ENCODE data around the gene SYT3. TPM values are rescaled to one million over a fixed set of nuclear protein-coding genes. Genes with fewer than 3 reads are reported as not detected.

Gene SYT3
- total and polyA plus RNA-seq, 4 donors, result not detected

GRCh38 chr19:50602089-50602422 is 37.6 kb downstream of the SYT3 start:
- Histone ChIP-seq H3K9me3 (ENCODE audit: control insufficient read depth in 4 of 4, low read length in 3 of 4) (peaks cover 0 to 4% (median 0%) of the 10 kb centered on the region in 4 donors), H3K27ac (ENCODE audit: low read depth in 1 of 2, low read length in 2 of 2) (no peak overlapping the region), H3K9ac (ENCODE audit: low read depth in 1 of 2, low read length in 2 of 2) (no peak overlapping the region), H3K4me3 (ENCODE audit: low read depth in 1 of 3, low read length in 3 of 3) (no peak overlapping the region), H3K4me1 (ENCODE audit: control insufficient read depth in 4 of 4, insufficient read depth in 4 of 4, low read length in 3 of 4) (no peaks in the 10 kb centered on the region), H3K36me3 (ENCODE audit: control insufficient read depth in 4 of 4, insufficient read depth in 3 of 4, low read depth in 1 of 4, low read length in 3 of 4) (no peaks in the 10 kb centered on the region), H3K27me3 (ENCODE audit: control insufficient read depth in 4 of 4, insufficient read depth in 4 of 4, low read length in 3 of 4) (peaks cover 0 to 5% (median 2%) of the 10 kb centered on the region in 4 donors)
- TF ChIP-seq EGR1 (IDR thresholded peaks at IDR 0.05; ENCODE audit: low read depth in 2 of 2) (no peak), HNF4G (IDR thresholded peaks at IDR 0.05) (no peak), JUND (IDR thresholded peaks at IDR 0.05) (no peak), ATF3 (IDR thresholded peaks at IDR 0.05) (no peak), RXRA (IDR thresholded peaks at IDR 0.05) (no peak), YY1 (IDR thresholded peaks at IDR 0.05) (no peak), HNF4A (conservative IDR thresholded peaks at IDR 0.05) (no peak), GABPA (IDR thresholded peaks at IDR 0.05 in 1 of 2, conservative IDR thresholded peaks at IDR 0.05 in 1 of 2) (no peak), FOXA1 (IDR thresholded peaks at IDR 0.05) (no peak), RAD21 (IDR thresholded peaks at IDR 0.05) (no peak), REST (IDR thresholded peaks at IDR 0.05) (no peak), SP1 (IDR thresholded peaks at IDR 0.05) (no peak), ZBTB33 (IDR thresholded peaks at IDR 0.05) (no peak), CTCF (IDR thresholded peaks at IDR 0.05; ENCODE audit: low read depth, low read length, missing input control) (no peak), MAX (IDR thresholded peaks at IDR 0.05) (no peak), TAF1 (conservative IDR thresholded peaks at IDR 0.05) (no peak), NR2F2 (IDR thresholded peaks at IDR 0.05) (no peak), FOXA2 (IDR thresholded peaks at IDR 0.05) (no peak)
- DNase-seq (ENCODE audit: low spot score), result no peak
- 77% methylated on average over 5 of the region's 5 CpGs for WGBS
